ENCODE results near the gene LEFTY1.

LEFTY1 gene

GRCh38 chr1:225915538-225915991, 26.6 kb upstream of the LEFTY1 start:
- WGBS, 2 donors (ENCODE audit: extremely low coverage in 2 of 2, insufficient read length in 2 of 2, insufficient replicate concordance in 1 of 2), result no CpG with 5 or more reads among the region's 7 CpGs
- Histone ChIP-seq H3K27ac (replicated peaks; ENCODE audit: low read length) (no peak overlapping the region), H4K8ac (ENCODE audit: low read depth, low read length) (no peak overlapping the region), H3K4me3 (ENCODE audit: low read length in 2 of 2) (peak overlapping the region in 1 of 2 donors; percentile 10), H3K18ac (ENCODE audit: low read length) (peak overlapping the region; percentile 2), H2BK12ac (ENCODE audit: low read length) (no peak overlapping the region), H2AFZ (ENCODE audit: low read length) (no peak overlapping the region), H3K36me3 (replicated peaks in 1 of 2; ENCODE audit: control insufficient read depth in 2 of 2, insufficient read depth in 2 of 2, low read length in 2 of 2) (peaks cover 16 to 43% of the 10 kb centered on the region in 2 donors), H3K14ac (ENCODE audit: low read length) (no peak overlapping the region), H4K91ac (ENCODE audit: low read depth, low read length, poor library complexity) (no peak overlapping the region), H3K27me3 (ENCODE audit: control insufficient read depth in 3 of 3, insufficient read depth in 3 of 3, low read depth in 1 of 3, low read length in 3 of 3) (peaks cover 0 to 2% (median 0%) of the 10 kb centered on the region in 3 experiments), H3K9me3 (replicated peaks in 1 of 2; ENCODE audit: control insufficient read depth in 2 of 2, insufficient read depth in 1 of 2, low read depth in 1 of 2, low read length in 2 of 2) (no peaks in the 10 kb centered on the region), H3K4ac (ENCODE audit: low read length) (no peak overlapping the region), H3K79me1 (ENCODE audit: low read depth, low read length) (no peaks in the 10 kb centered on the region), H3K9ac (ENCODE audit: low read depth, low read length, poor library complexity) (no peak overlapping the region), H3K4me1 (ENCODE audit: control insufficient read depth in 2 of 2, insufficient read depth in 1 of 2, low read depth in 1 of 2, low read length in 2 of 2) (peaks cover 0 to 16% of the 10 kb centered on the region in 2 donors), H2BK15ac (ENCODE audit: low read length) (no peak overlapping the region), H2BK5ac (ENCODE audit: low read length) (no peak overlapping the region), H3K4me2 (ENCODE audit: insufficient read depth, low read length, poor library complexity, severe bottlenecking) (no peak overlapping the region), H2BK120ac (ENCODE audit: low read depth, low read length) (no peak overlapping the region), H3K23ac (ENCODE audit: low read depth, low read length, poor library complexity) (no peak overlapping the region), H2AK5ac (ENCODE audit: low read depth, low read length) (no peak overlapping the region)
- no peak for DNase-seq (ENCODE audit: low spot score)

GRCh38 chr1:225914947-225915346, 26.0 kb upstream of the LEFTY1 start:
- Histone ChIP-seq H3K14ac (ENCODE audit: low read length) (no peak overlapping the region), H3K27ac (replicated peaks; ENCODE audit: low read length) (no peak overlapping the region), H3K9me3 (replicated peaks in 1 of 2; ENCODE audit: control insufficient read depth in 2 of 2, insufficient read depth in 1 of 2, low read depth in 1 of 2, low read length in 2 of 2) (no peaks in the 10 kb centered on the region)

GRCh38 chr1:225914391-225914790, 25.4 kb upstream of the LEFTY1 start:
- H3K18ac ChIP-seq (ENCODE audit: low read length), result no peak overlapping the region
- H4K91ac ChIP-seq (ENCODE audit: low read depth, low read length, poor library complexity), result no peak overlapping the region
- H2BK120ac ChIP-seq (ENCODE audit: low read depth, low read length), result no peak overlapping the region
- no peak overlapping the region for H3K4ac ChIP-seq (ENCODE audit: low read length)
- peaks cover 0 to 2% (median 0%) of the 10 kb centered on the region in 3 experiments for H3K27me3 ChIP-seq (ENCODE audit: control insufficient read depth in 3 of 3, insufficient read depth in 3 of 3, low read depth in 1 of 3, low read length in 3 of 3)
- H2BK15ac ChIP-seq (ENCODE audit: low read length), result no peak overlapping the region
- peaks cover 0 to 16% of the 10 kb centered on the region in 2 donors for H3K4me1 ChIP-seq (ENCODE audit: control insufficient read depth in 2 of 2, insufficient read depth in 1 of 2, low read depth in 1 of 2, low read length in 2 of 2)
- no peak overlapping the region for H3K4me2 ChIP-seq (ENCODE audit: insufficient read depth, low read length, poor library complexity, severe bottlenecking)
- H3K23ac ChIP-seq (ENCODE audit: low read depth, low read length, poor library complexity), result no peak overlapping the region
- no peak overlapping the region for H2BK12ac ChIP-seq (ENCODE audit: low read length)
- no peak overlapping the region for H2BK5ac ChIP-seq (ENCODE audit: low read length)
- H2AK5ac ChIP-seq (ENCODE audit: low read depth, low read length), result no peak overlapping the region
- H2AFZ ChIP-seq (ENCODE audit: low read length), result no peak overlapping the region
- H3K9me3 ChIP-seq (replicated peaks in 1 of 2; ENCODE audit: control insufficient read depth in 2 of 2, insufficient read depth in 1 of 2, low read depth in 1 of 2, low read length in 2 of 2), result no peaks in the 10 kb centered on the region
- no peak overlapping the region for H3K27ac ChIP-seq (replicated peaks; ENCODE audit: low read length)
- H4K8ac ChIP-seq (ENCODE audit: low read depth, low read length), result no peak overlapping the region
- H3K14ac ChIP-seq (ENCODE audit: low read length), result no peak overlapping the region
- H3K36me3 ChIP-seq (replicated peaks in 1 of 2; ENCODE audit: control insufficient read depth in 2 of 2, insufficient read depth in 2 of 2, low read length in 2 of 2), result peaks cover 7 to 32% of the 10 kb centered on the region in 2 donors
- H3K79me1 ChIP-seq (ENCODE audit: low read depth, low read length), result no peaks in the 10 kb centered on the region
- no peak overlapping the region for H3K9ac ChIP-seq (ENCODE audit: low read depth, low read length, poor library complexity)
- WGBS, 2 donors (ENCODE audit: extremely low coverage in 2 of 2, insufficient read length in 2 of 2, insufficient replicate concordance in 1 of 2), result no CpG with 5 or more reads among the region's 6 CpGs
- no peak for DNase-seq (ENCODE audit: low spot score)
- no peak overlapping the region for H3K4me3 ChIP-seq (ENCODE audit: low read length in 2 of 2)

More at GRCh38 chr1:225914947-225915346, 26.0 kb upstream of the LEFTY1 start:
- Histone ChIP-seq H3K4me2 (ENCODE audit: insufficient read depth, low read length, poor library complexity, severe bottlenecking) (no peak overlapping the region), H2AK5ac (ENCODE audit: low read depth, low read length) (no peak overlapping the region), H3K36me3 (replicated peaks in 1 of 2; ENCODE audit: control insufficient read depth in 2 of 2, insufficient read depth in 2 of 2, low read length in 2 of 2) (peaks cover 10 to 37% of the 10 kb centered on the region in 2 donors), H3K18ac (ENCODE audit: low read length) (no peak overlapping the region), H3K79me1 (ENCODE audit: low read depth, low read length) (no peaks in the 10 kb centered on the region), H2BK120ac (ENCODE audit: low read depth, low read length) (no peak overlapping the region), H2BK5ac (ENCODE audit: low read length) (no peak overlapping the region), H3K27me3 (ENCODE audit: control insufficient read depth in 3 of 3, insufficient read depth in 3 of 3, low read depth in 1 of 3, low read length in 3 of 3) (peaks cover 0 to 2% (median 0%) of the 10 kb centered on the region in 3 experiments), H4K8ac (ENCODE audit: low read depth, low read length) (no peak overlapping the region), H4K91ac (ENCODE audit: low read depth, low read length, poor library complexity) (no peak overlapping the region), H3K4ac (ENCODE audit: low read length) (no peak overlapping the region), H2BK15ac (ENCODE audit: low read length) (no peak overlapping the region), H3K4me3 (ENCODE audit: low read length in 2 of 2) (no peak overlapping the region), H2AFZ (ENCODE audit: low read length) (no peak overlapping the region), H2BK12ac (ENCODE audit: low read length) (no peak overlapping the region), H3K4me1 (ENCODE audit: control insufficient read depth in 2 of 2, insufficient read depth in 1 of 2, low read depth in 1 of 2, low read length in 2 of 2) (peaks cover 0 to 16% of the 10 kb centered on the region in 2 donors), H3K23ac (ENCODE audit: low read depth, low read length, poor library complexity) (no peak overlapping the region), H3K9ac (ENCODE audit: low read depth, low read length, poor library complexity) (no peak overlapping the region)
- no CpG with 5 or more reads among the region's 6 CpGs for WGBS, 2 donors (ENCODE audit: extremely low coverage in 2 of 2, insufficient read length in 2 of 2, insufficient replicate concordance in 1 of 2)
- no peak for DNase-seq (ENCODE audit: low spot score)

GRCh38 chr1:225911191-225912130, 22.5 kb upstream of the LEFTY1 start:
- DNase-seq (ENCODE audit: low spot score), result peak; percentile 44
- no peak overlapping the region for H3K4me2 ChIP-seq (ENCODE audit: insufficient read depth, low read length, poor library complexity, severe bottlenecking)
- no peak overlapping the region for H2BK12ac ChIP-seq (ENCODE audit: low read length)
- H3K23ac ChIP-seq (ENCODE audit: low read depth, low read length, poor library complexity), result no peak overlapping the region
- H2BK120ac ChIP-seq (ENCODE audit: low read depth, low read length), result no peak overlapping the region
- no peak overlapping the region for H2AFZ ChIP-seq (ENCODE audit: low read length)
- H3K14ac ChIP-seq (ENCODE audit: low read length), result no peak overlapping the region
- peaks cover 0 to 16% of the 10 kb centered on the region in 2 donors for H3K4me1 ChIP-seq (ENCODE audit: control insufficient read depth in 2 of 2, insufficient read depth in 1 of 2, low read depth in 1 of 2, low read length in 2 of 2)
- H3K36me3 ChIP-seq (replicated peaks in 1 of 2; ENCODE audit: control insufficient read depth in 2 of 2, insufficient read depth in 2 of 2, low read length in 2 of 2), result peaks cover 3 to 5% of the 10 kb centered on the region in 2 donors
- no CpG with 5 or more reads among the region's 53 CpGs for WGBS, 2 donors (ENCODE audit: extremely low coverage in 2 of 2, insufficient read length in 2 of 2, insufficient replicate concordance in 1 of 2)
- no peak overlapping the region for H2BK5ac ChIP-seq (ENCODE audit: low read length)
- H3K9ac ChIP-seq (ENCODE audit: low read depth, low read length, poor library complexity), result peak overlapping the region; percentile 47
- no peak overlapping the region for H3K18ac ChIP-seq (ENCODE audit: low read length)
- H2BK15ac ChIP-seq (ENCODE audit: low read length), result no peak overlapping the region
- H2AK5ac ChIP-seq (ENCODE audit: low read depth, low read length), result peak overlapping the region; percentile 29
- peaks cover 0 to 2% (median 0%) of the 10 kb centered on the region in 3 experiments for H3K27me3 ChIP-seq (ENCODE audit: control insufficient read depth in 3 of 3, insufficient read depth in 3 of 3, low read depth in 1 of 3, low read length in 3 of 3)
- no peak overlapping the region for H3K4me3 ChIP-seq (ENCODE audit: low read length in 2 of 2)
- no peak overlapping the region for H4K8ac ChIP-seq (ENCODE audit: low read depth, low read length)
- no peaks in the 10 kb centered on the region for H3K79me1 ChIP-seq (ENCODE audit: low read depth, low read length)
- H3K4ac ChIP-seq (ENCODE audit: low read length), result no peak overlapping the region
- no peak overlapping the region for H4K91ac ChIP-seq (ENCODE audit: low read depth, low read length, poor library complexity)
- no peaks in the 10 kb centered on the region for H3K9me3 ChIP-seq (replicated peaks in 1 of 2; ENCODE audit: control insufficient read depth in 2 of 2, insufficient read depth in 1 of 2, low read depth in 1 of 2, low read length in 2 of 2)
- H3K27ac ChIP-seq (replicated peaks; ENCODE audit: low read length), result no peak overlapping the region

Data from neuronal stem cell (in vitro differentiated cells).